ENCODE results near the gene ANKRD55.
A peak's percentile ranks its signal among the peaks of the same experiment; 100 is the strongest.
"Not testable (repeated sequence)": the region's sequence is repeated elsewhere in the genome, so short reads cannot be mapped to it uniquely, and the experiment has no call there.

Gene ANKRD55

DNA sequence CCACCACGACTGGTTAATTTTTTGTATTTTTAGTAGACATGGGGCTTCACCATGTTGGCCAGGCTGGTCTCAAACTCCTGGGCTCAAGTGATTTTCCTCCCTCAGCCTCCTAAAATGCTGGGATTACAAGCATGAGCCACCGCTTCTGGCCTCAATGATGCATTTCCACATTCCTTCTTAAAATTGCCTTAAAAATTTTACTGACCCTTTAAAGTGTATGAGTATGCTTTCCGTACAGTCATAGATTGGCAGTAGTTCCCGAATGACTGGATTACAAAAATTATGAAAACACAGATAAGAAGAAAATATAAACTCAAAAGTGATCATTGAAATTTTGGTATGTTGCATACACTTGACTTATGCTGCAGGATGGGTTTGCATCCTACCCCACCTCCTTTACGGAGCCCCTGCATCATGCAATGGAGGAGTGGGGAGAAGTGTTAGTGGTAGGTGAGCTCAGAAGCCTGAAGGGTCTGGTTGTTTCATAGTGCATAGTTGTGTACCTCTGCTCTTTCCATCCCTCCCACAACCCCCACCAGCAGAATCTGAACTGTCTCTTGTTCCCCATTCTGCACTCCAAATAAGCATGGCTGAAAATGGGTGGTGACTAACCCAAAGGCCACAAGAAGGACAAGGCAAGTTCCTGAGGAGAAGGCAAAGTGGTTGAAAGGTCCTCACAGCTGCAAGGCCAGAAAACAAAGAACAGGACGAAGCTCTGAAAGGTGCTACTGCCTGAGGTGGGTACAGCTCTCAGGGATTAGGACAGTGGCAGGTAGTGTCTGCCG lies 26.8 kb downstream of the ANKRD55 start:
- DNase-seq: no peak

DNA sequence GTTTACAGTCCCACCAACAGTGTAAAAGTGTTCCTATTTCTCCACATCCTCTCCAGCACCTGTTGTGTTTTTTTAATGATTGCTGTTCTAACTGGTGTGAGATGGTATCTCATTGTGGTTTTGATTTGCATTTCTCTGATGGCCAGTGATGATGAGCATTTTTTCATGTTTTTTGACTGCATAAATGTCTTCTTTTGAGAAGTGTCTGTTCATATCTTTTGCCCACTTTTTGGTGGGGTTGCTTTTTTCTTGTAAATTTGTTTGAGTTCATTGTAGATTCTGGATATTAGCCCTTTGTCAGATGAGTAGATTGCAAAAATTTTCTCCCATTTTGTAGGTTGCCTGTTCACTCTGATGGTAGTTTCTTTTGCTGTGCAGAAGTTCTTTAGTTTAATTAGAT lies 29.2 kb downstream of the ANKRD55 start:
- DNase-seq: not testable (repeated sequence)

DNA sequence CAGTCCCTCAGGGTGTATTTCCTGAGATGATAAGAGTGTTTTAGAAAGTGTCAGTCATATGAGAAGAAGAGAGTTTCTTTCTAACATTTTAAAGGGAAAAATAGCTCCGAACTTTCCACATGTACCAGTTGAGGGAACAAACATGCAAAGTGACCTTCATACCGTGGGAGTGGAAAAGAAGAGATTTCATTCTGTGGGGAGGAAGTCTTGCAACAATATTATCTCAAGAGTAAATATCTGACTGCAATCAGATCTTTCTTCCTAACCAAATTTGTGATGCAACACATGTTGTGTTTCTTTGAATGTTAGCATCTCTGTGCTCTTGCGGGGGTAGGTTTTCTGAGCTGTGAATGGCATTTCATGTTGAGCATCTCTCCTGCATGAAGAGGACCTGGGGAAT lies 30.6 kb downstream of the ANKRD55 start:
- DNase-seq: no peak

DNA sequence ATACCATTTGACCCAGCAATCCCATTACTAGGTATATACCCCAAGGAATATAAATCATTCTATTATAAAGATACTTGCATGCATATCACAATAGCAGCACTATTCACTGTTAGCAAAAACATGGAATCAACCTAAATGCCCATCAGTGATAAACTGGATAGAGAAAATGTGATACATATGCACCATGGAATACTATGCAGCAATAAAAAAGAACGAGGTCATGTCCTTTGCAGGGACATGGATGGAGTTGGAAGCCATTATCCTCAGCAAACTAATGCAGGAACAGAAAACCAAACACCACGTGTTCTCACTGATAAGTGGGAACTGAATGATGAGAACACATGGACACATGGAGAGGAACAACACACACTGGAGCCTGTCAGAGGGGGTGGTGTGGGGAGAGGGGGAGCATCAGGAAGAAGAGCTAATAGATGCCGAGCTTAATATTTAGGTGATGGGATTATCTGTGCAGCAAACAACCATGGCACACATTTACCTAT lies 31.3 kb downstream of the ANKRD55 start:
- DNase-seq: not testable (repeated sequence)

DNA sequence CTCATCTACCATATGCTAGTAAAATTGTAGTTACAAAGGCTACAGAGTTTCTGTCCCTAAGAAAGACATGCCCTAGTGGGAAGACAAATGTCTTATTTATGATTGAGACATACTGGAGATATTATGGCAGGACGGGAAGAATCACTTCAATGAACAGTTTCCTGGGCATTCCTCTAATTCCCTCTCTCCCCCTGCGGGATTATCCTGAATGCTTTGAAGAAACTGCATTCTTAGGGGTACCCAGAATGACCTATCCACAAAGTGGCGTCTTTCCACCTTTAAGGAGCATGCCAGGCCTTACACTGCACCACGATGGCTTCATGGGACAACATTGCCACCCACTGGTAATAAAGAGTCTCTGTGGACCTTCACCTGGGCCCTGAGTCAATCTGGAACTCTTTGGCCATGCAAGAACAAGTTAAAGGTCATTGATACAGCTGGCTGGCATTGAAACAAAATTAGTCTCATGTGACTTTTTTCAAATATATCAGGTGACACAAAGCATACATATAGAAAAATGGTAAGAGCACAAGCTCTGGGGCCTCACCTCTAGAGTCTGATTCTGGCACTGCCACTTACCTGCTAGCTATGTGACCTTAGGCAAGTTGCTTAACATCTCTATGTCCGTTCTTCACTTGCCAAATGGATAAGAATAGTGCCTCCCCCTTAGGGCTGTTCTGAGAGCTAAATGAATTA lies 32.0 kb downstream of the ANKRD55 start:
- DNase-seq: peak; percentile 43

DNA sequence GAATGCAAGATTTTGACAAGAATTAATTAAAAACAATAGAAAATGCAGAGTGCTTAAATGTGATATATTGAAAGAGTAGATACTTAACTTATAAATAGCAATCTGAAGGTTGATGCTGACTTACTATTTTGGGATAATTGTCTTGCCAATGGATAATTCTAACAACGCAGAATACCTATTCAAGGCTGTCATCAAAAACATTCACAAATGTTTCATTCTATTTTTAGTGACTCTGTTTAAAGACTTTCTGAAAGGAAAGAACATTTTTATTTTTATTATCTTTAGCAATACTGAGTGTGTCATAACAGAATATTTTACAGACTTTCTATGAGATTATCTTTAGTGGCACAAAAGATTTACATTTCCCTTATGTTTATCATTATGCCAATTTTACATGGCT lies 38.1 kb downstream of the ANKRD55 start:
- no peak for DNase-seq

DNA sequence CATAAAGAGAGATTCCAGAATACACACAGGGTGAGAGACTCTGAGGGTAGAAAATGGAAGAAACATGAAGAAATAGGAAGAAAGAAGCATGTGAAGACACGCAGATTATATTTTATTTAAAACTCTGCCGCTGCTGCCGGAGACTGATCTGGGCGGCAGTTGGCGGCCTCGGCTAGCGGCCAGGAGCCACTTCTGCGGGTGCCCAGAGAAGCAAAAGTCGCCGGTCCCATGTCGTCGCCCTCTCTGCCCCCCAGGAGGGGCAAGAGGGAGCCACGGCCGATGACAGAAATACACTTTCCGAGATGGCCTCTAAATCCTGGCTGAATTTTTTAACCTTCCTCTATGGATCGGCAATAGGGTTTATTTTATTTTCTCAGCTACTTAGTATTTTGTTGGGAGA lies 40.9 kb downstream of the ANKRD55 start:
- no peak for DNase-seq

DNA sequence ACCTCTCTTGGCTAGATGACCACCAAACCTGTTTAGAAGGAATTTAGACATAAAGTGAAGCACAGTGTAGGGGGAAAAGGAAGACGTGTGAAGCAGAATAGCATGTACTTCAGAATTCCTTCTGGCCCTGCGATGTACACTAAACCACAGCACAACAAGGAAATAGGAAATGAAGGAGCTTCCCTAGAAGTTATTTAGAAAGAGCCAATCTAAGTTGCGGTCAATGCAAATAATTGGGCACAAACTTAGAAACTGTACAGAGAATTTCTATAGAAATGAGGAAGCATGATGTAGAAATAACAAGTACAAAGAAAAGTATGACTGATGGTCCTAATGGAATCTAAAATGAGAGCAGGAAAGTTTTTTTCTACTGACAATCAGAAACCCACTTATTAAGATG lies 41.5 kb downstream of the ANKRD55 start:
- DNase-seq: no peak

DNA sequence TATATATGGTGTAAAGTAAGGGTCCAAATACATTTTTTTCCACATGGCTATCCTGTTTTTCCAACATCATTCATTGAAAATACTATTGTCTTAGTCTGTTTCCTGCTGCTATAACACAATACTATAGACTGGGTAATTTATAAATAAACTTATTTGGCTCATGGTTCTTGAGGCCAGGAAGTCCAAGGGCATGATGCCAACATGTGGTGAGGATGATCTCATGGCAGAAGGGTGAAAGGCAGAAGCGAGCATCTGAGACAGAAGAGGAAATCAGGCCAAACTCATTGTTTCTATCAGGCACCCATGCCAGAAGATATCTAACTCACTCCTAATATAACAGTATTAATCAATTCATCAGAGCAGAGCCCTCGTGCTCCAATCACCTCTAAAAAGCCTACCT lies 42.6 kb downstream of the ANKRD55 start:
- DNase-seq: no peak

DNA sequence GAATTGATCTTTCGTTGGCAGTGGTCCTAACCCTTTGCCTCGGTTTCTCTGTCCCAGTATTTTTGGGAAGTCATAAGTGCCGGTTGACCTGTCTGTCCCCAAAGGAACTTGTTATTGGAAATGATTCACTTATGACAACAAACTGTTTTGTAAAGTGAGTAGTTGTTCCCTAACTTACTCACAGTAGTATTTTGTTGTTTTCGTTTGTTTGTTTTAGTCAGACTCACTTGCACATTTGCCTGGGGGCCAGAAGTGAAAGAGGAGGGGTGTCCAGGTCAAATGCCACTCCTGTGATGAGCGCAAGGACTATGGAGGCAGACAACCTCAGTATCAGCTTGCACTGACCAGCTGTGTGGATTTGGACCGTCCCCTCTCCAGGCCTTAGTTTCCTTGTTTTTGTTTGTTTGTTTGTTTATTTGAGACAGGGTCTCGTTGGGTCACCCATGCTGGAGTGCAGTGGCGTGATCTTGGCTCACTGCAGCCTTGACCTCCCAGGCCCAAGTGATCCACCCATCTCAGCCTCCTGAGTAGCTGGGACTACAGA lies 47.3 kb downstream of the ANKRD55 start:
- no peak for DNase-seq

DNA sequence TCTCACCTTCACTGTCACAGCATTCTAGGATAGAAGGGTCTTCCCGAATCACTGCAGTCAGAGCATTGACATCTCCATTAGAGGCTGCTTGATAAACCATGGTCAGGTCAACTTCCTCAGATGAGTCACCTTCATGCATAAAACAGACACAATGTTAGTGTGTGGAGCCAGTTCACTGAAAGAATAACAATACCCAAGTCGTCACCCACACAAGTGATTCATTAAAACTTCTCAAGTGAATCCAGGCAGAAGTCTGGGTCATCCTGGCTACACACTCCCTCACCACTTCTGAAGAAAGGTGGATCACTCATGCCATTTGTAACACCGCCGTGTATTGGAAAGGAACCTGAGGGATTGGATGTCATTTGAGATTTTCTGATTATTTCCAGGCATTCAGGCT lies 49.6 kb downstream of the ANKRD55 start:
- no peak for DNase-seq

DNA sequence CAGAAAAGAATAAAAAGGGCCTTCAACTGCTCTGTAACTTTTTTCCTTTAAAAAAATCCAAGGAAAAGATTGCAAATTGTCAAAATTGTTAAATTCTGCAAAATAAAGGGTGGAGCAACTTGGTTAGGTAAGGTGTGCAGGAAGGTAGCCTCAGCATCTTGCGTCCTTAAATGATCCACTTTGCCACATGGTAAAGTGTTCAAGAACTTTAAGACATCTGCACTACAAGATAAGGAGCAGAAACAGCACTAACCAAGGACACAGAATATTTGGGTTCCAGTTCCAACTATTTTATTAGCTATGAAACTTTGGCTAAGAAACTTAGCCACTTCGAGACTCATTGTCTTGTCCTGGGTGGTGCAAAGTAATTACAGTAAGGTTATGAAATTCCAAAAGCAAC lies 53.7 kb downstream of the ANKRD55 start:
- no peak for DNase-seq

DNA sequence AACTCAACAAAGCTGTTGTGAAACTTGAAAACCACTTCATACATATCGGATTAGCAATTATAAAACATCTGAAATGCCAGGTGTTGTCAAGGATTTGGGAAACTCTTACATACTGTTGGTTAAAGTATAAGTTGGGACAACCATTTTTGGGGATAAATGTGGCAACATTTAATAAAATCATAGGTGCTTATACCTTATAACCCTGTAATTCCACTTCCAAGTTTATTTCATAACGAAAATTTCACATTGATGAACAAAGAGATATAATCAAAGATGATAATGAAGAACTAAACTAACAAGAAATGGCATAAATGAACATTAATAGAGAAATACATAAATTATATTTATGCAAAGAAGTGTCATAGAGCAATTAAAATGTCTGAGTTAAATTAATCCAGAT lies 54.3 kb downstream of the ANKRD55 start:
- no peak for DNase-seq

DNA sequence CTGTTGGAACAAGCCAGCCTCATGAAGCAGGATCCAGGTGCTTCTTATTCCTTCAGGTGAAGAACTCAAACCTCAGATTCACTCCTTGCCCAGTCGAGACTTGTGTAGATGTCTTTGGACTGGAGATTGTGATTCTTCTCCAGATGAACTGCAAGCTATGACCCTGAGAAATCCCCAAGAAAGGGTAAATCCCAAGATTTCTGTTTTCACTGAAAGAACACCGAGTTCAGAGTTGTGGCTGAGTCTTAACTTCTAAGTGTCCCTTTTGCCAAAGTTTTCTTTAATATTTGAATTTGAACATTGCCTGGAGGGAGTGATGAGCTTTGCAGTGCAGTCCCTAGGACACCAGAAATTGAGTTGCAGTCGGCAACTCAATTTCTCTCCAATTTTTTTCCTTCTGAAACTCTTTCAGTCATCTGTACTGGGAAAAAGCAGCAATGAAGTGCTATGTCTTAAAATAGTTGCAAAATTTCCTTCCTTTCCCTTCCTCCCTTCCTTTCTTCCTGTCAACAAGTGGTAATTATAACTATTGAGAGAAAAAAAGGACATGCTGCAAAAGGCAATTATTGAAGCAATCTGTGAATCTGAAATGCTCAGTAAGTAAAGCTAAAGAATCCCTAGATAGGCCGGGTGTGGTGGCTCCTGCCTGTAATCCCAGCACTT lies 56.1 kb downstream of the ANKRD55 start:
- no peak for DNase-seq

DNA sequence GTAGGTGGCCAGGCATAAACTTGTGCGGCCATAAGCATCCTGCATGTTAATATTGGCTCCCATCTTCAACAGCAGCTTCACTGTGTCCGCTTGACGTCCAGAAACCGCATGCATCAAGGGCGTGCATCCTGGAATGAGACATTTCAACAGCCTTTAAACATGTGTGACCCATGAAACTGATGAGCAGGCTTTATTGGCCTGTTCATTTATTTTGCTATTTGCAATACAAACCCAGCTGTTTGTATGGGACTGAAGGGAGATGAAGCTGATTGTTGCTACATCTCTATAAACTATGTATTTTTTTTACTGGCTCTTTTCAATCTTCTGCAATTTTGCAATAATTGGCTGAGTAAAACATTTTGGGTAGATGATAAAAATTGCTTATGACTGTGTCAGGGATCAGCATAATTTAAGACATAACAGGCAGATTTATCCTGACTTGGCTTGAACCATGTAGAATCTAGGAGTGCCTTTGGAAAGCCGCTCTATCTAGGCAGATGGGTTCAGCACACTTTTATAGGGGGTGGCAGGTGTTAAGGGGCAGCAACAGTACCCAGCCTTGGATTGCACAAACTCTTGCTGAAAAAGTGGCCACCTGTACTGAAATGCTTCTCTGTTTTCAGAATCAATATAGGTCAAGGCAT lies 56.9 kb downstream of the ANKRD55 start:
- no peak for DNase-seq

DNA sequence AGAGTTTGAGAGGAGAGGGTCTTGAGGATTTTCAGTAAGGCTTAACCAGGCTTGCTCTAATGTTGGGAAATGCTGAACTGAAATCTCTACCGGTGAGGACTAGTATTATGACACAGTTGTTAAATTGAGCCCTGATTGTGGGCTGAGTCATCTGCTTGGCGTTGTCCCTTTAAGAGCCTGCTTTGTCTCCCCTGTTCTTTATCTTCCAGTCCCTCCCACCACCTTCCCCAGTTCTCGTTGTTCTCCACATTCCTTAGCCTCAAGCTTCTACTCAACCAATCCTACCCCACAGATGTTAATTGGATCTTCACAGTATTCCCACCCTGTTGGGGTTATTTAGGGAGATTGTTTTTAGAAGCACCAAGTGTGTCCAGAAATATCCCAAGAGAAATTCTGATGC lies 57.6 kb downstream of the ANKRD55 start:
- no peak for DNase-seq

DNA sequence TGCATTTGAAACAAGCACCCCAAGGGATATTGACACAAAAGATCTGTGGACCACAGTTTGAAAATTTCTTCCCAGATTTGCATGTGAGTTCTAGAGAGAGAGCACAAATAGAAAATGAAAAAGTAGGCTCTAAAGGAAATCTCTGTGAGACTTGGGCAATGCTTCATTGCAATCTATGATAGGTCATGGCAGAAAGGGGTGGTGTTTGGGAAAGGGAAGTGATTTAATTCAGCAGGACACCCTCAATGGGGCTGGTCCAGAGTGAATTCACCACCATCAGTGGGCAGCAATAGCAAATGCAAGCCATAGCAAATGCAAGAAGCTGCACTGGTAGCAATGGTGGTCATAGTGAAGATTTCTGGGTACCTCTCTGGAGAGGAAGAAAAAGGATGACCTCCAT lies 58.1 kb downstream of the ANKRD55 start:
- no peak for DNase-seq

DNA sequence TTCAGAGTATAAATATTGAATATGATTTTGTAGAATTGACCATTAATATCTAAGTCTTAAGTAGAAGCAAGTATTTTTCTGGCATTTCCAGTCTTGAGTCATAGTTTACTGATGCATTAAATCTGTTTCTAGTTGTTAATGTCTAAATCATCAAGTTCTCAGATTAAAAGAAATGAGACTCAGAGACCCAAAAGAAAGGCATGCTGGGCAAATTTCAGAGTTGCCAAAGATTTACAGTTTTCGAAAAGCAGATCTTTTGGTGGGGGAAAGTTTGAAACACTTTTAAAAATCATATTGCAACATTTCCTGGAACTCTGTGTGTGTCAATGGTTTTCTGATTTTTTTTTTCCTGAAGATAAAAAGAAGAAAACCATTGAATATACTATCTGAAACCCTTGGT lies 60.9 kb downstream of the ANKRD55 start:
- DNase-seq: no peak

DNA sequence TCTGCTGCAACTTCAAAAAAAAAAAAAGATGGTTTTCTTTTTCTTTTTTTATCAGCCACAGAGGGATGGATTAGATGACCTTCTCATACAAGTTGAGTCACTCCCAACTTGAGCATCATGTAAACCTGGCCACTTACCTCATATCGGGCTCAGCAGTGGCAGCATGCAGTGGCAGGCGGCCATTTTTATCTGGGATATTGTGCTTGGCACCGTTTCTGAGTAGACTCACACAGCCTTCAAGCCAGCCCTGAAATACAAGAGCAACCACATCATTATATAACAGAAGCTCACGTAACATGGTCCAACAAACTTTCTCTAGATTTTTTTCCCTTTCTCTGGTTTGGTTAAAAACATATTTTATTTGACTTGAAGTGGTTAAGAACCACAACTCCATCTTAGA lies 62.6 kb downstream of the ANKRD55 start:
- DNase-seq: no peak

DNA sequence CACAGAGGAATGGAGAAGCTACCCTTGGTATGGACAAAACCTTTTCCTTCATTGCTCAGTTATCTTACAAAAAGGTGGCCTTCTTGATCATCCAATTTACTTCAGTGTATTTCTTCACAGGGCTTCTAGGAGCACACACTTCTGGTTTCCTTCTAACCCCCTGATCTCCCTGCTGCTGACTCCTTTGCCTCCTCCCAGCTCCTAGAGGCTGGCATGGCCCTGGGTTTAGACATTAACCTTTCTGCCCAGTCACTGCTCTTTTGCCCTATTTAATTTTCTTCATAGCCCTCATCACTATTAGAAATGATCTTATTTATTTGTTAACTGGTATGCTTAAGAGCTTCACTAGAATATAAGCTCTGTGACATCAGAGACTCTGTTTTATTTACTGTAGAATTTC lies 63.2 kb downstream of the ANKRD55 start:
- DNase-seq: no peak

DNA sequence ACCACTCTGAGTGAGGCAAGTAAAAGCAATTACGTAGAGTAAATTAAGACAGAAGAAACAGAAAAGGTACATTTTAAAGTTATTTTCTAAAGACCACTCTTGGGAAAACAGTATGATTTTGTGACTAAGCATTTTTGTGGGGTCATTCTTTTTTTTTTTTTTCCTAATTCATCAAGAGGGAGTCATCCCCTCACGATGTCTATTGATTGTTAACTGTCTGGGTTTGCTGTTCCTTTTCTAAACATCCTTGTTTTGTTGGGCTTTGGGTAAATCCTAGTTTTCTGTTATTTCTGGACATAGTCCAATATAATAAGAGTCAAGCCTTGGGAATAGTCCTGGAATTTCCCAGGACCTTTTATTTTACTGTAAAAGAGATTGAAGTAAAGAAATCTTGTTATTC lies 63.8 kb downstream of the ANKRD55 start:
- no peak for DNase-seq

DNA sequence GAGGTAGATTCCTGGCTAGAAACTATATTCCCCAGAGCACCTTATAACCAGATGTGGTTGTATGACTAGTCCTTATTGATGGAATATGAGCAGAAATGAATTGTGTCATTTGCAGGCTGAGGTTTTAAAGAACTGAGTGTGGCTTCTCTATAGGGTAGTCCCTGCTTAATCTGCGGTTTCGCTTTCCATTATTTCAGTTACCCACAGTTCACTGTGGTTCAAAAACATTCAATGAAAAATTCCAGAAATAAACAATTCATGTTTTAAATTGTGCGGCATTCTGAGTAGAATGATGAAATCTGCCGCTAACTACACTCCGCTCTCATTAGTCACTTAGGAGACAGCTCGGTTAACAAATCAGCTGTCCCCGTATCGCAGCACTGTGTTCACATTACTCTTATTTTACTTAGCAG lies 65.1 kb downstream of the ANKRD55 start:
- DNase-seq: no peak

DNA sequence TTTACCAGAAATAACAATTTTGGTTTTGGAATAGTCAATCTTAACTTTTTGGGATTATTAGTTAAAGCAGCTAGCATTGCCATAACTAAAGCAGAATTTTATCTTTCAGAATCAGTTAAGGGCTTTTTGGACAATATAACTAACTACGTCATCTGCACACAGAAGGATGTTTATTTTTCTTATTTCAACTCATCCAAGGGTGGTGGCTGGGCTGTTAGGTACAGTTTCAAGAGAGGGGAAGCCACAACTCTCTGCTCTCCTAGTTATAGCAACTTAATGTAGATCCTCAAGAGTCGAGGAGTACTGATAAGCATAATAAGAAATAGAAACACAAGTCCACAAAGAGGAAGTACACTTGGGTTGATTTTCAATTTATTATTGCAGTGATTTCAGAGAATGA lies 65.6 kb downstream of the ANKRD55 start:
- no peak for DNase-seq
